Chondrocyte (in vitro differentiated cells): ENCODE results near the gene LRATD1. TPM values are rescaled to one million over a fixed set of nuclear protein-coding genes. Genes with fewer than 3 reads are reported as not detected.
A peak's percentile ranks its signal among the peaks of the same experiment; 100 is the strongest.
"Not testable (repeated sequence)": the region's sequence is repeated elsewhere in the genome, so short reads cannot be mapped to it uniquely, and the experiment has no call there.

Source experiments
- DNase-seq: peaks from one replicate; pipeline ENCODE4 v3.0.0; 2021; ENCODE audit warnings: mixed read lengths, low spot score
- H3K27ac Mint-ChIP-seq: one replicate; pipeline ENCODE4 v1.8.0; 2021; ENCODE audit warnings: mild to moderate bottlenecking, moderate library complexity, mixed read lengths; ENCODE audit not compliant: unreplicated experiment
- H3K27me3 Mint-ChIP-seq: 2 replicates; pipeline ENCODE4 v1.8.0; 2021; ENCODE audit warnings: low read depth, mixed read lengths
- H3K36me3 Mint-ChIP-seq: 2 replicates; pipeline ENCODE4 v1.8.0; 2021; ENCODE audit warnings: low read depth, mixed read lengths
- H3K4me1 Mint-ChIP-seq: 2 replicates; pipeline ENCODE4 v1.8.0; 2021; ENCODE audit warnings: low read depth, mild to moderate bottlenecking, mixed read lengths
- H3K4me3 Mint-ChIP-seq: one replicate; pipeline ENCODE4 v1.8.0; 2021; ENCODE audit warnings: mild to moderate bottlenecking, moderate library complexity, mixed read lengths; ENCODE audit not compliant: unreplicated experiment
- H3K9me3 Mint-ChIP-seq: 2 replicates; pipeline ENCODE4 v1.8.0; 2021; ENCODE audit warnings: low read depth, mixed read lengths
- CTCF ChIP-seq: fragments of 200-600 bp; sonication (generic); IDR thresholded peaks from 2 replicates; pipeline ENCODE4 v1.5.0; 2021; ENCODE audit warnings: antibody characterized with exemption, mild to moderate bottlenecking, moderate library complexity
- total RNA-seq: library from RNA; stranded (reverse); gene quantifications from 3 replicates; pipeline ENCODE4 v1.2.1, GENCODE V29; 2021

The LRATD1 gene
- total RNA-seq, 1 donor from 2014 or later, result not detected

GRCh38 chr2:14621906-14622549, 10.5 kb upstream of the LRATD1 start:
- Mint-ChIP-seq H3K36me3 (no peaks in the 10 kb centered on the region), H3K27ac (no peak overlapping the region), H3K4me1 (no peaks in the 10 kb centered on the region), H3K9me3 (no peaks in the 10 kb centered on the region), H3K4me3 (no peak overlapping the region), H3K27me3 (peaks cover 5% of the 10 kb centered on the region)
- TF ChIP-seq CTCF, result no peak
- no peak for DNase-seq

GRCh38 chr2:14622550-14622939, 10.0 kb upstream of the LRATD1 start:
- not testable (repeated sequence) for H3K36me3 Mint-ChIP-seq, H3K27me3 Mint-ChIP-seq, H3K4me3 Mint-ChIP-seq, H3K27ac Mint-ChIP-seq, DNase-seq, H3K9me3 Mint-ChIP-seq, H3K4me1 Mint-ChIP-seq

DNA sequence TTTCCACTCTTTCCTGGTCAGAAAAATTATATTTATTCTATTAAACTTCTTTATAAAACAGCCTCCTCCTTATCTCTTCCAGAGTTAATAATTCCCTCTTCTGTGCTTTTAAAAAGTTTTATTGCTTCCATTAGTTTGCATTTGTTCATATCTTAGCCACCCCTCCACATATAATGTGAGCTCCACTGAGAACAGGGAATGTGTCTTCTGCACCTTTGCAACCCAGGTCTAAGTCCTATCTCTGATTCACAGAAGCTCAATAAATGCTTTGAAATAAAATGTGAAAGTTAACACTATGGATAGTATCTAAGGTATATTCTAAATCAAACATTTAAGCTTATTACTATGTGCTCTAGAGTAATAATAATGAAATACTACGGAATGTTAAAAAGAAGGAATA, 9.3 kb upstream of the LRATD1 start:
- TF ChIP-seq CTCF, result no peak
- Mint-ChIP-seq H3K9me3 (no peaks in the 10 kb centered on the region), H3K27ac (no peak overlapping the region), H3K4me3 (no peak overlapping the region), H3K36me3 (no peaks in the 10 kb centered on the region), H3K27me3 (peaks cover 10% of the 10 kb centered on the region), H3K4me1 (no peaks in the 10 kb centered on the region)
- DNase-seq, result no peak

GRCh38 chr2:14626873-14627272, 5.6 kb upstream of the LRATD1 start:
- DNase-seq, result no peak
- H3K27me3 Mint-ChIP-seq, result peaks cover 37% of the 10 kb centered on the region
- H3K27ac Mint-ChIP-seq, result no peak overlapping the region
- no peak for TF ChIP-seq CTCF
- no peaks in the 10 kb centered on the region for H3K9me3 Mint-ChIP-seq
- H3K4me3 Mint-ChIP-seq, result no peak overlapping the region
- H3K4me1 Mint-ChIP-seq, result no peaks in the 10 kb centered on the region
- H3K36me3 Mint-ChIP-seq, result no peaks in the 10 kb centered on the region

- Mint-ChIP-seq H3K27ac (no peak overlapping the region), H3K36me3 (no peaks in the 10 kb centered on the region), H3K4me3 (no peak overlapping the region), H3K9me3 (no peaks in the 10 kb centered on the region), H3K4me1 (peaks cover 8% of the 10 kb centered on the region), H3K27me3 (peaks cover 49% of the 10 kb centered on the region)
- no peak for TF ChIP-seq CTCF
- DNase-seq, result no peak
Measured at GRCh38 chr2:14628901-14629300, 3.6 kb upstream of the LRATD1 start.

GRCh38 chr2:14631406-14632040, 994 bp upstream of the LRATD1 start:
- H3K4me1 Mint-ChIP-seq, result peaks cover 19% of the 10 kb centered on the region
- no peaks in the 10 kb centered on the region for H3K36me3 Mint-ChIP-seq
- H3K27ac Mint-ChIP-seq, result no peak overlapping the region
- DNase-seq, result no peak
- peaks cover 65% of the 10 kb centered on the region for H3K27me3 Mint-ChIP-seq
- TF ChIP-seq CTCF, result no peak
- H3K4me3 Mint-ChIP-seq, result peak overlapping the region; percentile 59
- H3K9me3 Mint-ChIP-seq, result no peaks in the 10 kb centered on the region
